Aorta (tissue), 5 donors: ENCODE results near the gene MAP2K5. TPM values are rescaled to one million over a fixed set of nuclear protein-coding genes. Genes with fewer than 3 reads are reported as not detected.

Experiments
- ATAC-seq: fragments of 200-7000 bp; cut with Tn5 transposase; one replicate; pipeline ENCODE4 v1.9.1; 2022; ENCODE audit warnings: moderate library complexity; ENCODE audit not compliant: low FRiP score
- DNase-seq, 2 donors: peaks; one replicate each; pipeline ENCODE4 v3.0.0-alpha.2; 2020
- H3K27ac ChIP-seq, 2 donors: one replicate each; pipeline ENCODE4 v1.5.1; 2013; ENCODE audit warnings: low read length in 2 of 2, mild to moderate bottlenecking in 2 of 2, moderate library complexity in 2 of 2, control low read depth in 1 of 2, inconsistent platforms in 1 of 2, low read depth in 1 of 2
- H3K27me3 ChIP-seq, 2 donors: one replicate each; pipeline ENCODE4 v1.6.1; 2013; ENCODE audit warnings: control low read depth in 1 of 2, low read length in 1 of 2, mild to moderate bottlenecking in 1 of 2, moderate library complexity in 1 of 2; ENCODE audit not compliant: insufficient read depth in 2 of 2, control insufficient read depth in 1 of 2
- H3K36me3 ChIP-seq, 2 donors: one replicate each; pipeline ENCODE4 v1.6.1; 2013; ENCODE audit warnings: control low read depth in 1 of 2, low read length in 1 of 2, mild to moderate bottlenecking in 1 of 2; ENCODE audit not compliant: insufficient read depth in 2 of 2, control insufficient read depth in 1 of 2
- H3K4me1 ChIP-seq, 2 donors: one replicate each; pipeline ENCODE4 v1.6.1; 2013; ENCODE audit warnings: low read length in 2 of 2, control low read depth in 1 of 2, mild to moderate bottlenecking in 1 of 2, moderate library complexity in 1 of 2; ENCODE audit not compliant: insufficient read depth in 2 of 2, control insufficient read depth in 1 of 2
- H3K4me3 ChIP-seq, 2 donors: one replicate each; pipeline ENCODE4 v1.5.1; 2013; ENCODE audit warnings: low read length in 2 of 2, control low read depth in 1 of 2, mild to moderate bottlenecking in 1 of 2
- H3K9me3 ChIP-seq: one replicate; pipeline ENCODE4 v1.6.1; 2013; ENCODE audit warnings: mild to moderate bottlenecking, low read length; ENCODE audit not compliant: control insufficient read depth
- WGBS, 2 donors: extraction: QIAGEN DNeasy Blood & Tissue Kit; methylation state at CpG; one replicate each; pipeline ENCODE4 v1.1.7; 2013; 5-methylcytosine and 5-hydroxymethylcytosine counted together
- intact Hi-C, 2 donors: fragments of 100-400 bp; cut with DNase I; formaldehyde crosslinking; loops; one replicate each; pipeline versions ENCODE4 v1.14.2 to v1.15.0; 2022
- polyA plus RNA-seq, 2 donors: library from polyadenylated mRNA; stranded (reverse); fragments of 200-250 nt; gene quantifications; one replicate each; pipeline ENCODE4 v1.2.3, GENCODE V29; 2013
- total RNA-seq, 2 donors: library from RNA; stranded (reverse); fragmentation: NEBNext Ultra II Directional; extraction: Animal tissue kit (Norgen Biotek cat#: 25700); gene quantifications; one replicate each; pipeline ENCODE4 v1.2.1, GENCODE V29; 2021
- donor health status: healthy with polysubstance abuse.
- donor health status: Bipolar disorder and iron deficiency.
- donor health status: DM: no; HTN: no; CAD: no.
- donor health status: DM: no; HTN: no; CAD: no.
- donor health status: DM: yes; HTN: yes; CAD: no.

Gene MAP2K5
- total and polyA plus RNA-seq, 4 donors = 7.3 to 29.2 (median 17.1) TPM

DNA sequence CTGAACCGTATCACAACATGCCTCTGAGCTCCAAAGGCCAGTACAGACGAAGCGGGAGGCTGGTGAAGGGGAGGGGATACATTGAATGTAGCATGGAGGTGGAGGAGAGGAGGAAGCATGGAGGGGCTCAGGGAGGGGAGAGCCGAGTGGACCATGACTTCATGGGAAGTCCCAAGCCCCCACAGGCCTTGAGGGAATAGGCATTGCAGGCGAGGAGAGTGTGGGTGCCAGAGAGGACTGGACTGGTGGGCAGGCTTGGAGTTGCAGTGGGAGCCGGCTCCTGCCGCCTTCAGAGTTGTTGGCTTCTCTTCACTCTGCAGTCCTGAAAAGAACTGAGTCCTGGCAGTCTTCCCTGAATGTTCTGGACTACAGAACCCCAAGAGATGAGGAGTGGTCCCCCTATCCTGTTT, 300.6 kb downstream of the MAP2K5 start:
- Histone ChIP-seq H3K9me3 (no peaks in the 10 kb centered on the region), H3K4me3 (no peak overlapping the region), H3K27ac (no peak overlapping the region), H3K4me1 (no peaks in the 10 kb centered on the region), H3K27me3 (no peaks in the 10 kb centered on the region), H3K36me3 (no peaks in the 10 kb centered on the region)
- ATAC-seq = no peak
- no peak for DNase-seq
- intact Hi-C loops = no loop called here
- WGBS, 2 donors = 92% methylated on average over 7 of the region's 7 CpGs

DNA sequence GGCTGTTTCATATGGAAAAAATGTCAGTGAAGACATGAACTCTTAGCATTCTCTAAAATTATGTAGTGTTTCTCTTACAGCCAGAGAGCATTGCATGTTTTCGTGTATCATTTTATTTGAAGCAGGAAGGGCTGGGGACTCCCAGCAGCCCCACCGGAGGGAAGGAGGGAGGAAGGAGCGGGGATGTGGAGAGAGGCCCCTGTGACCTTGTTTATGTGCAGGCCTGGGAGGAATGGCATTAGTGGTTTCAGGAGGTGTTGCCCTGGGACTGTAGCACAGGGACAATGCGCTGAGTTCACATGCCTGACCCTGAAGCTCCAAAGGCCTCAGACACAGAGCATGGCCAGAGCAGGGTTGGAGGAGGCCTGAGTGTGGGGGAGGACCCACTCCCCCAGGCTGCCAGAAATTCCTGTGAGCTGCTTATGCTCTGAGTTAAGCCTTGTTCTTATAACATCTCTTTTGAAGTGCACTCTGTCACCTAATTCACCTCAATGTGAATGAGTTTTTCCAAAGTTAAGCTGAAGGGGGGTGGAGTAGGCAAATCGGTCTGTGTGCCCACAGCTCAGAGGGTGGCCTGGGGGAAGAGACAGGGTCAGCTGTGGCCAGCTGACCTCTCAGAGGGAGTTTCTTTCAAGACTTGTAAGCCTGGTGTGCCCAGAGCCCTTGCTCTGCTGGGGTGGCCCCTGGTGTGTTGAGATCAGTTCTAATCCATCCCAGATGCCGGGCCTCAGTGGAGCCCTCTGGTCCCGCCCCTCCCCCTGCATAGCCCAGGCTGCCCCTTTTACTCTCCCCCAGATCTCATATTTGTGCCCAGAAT, 301.3 kb downstream of the MAP2K5 start:
- intact Hi-C loops = no loop called here
- ATAC-seq (no peak), DNase-seq (no peak)
- Histone ChIP-seq H3K36me3 (no peaks in the 10 kb centered on the region), H3K4me1 (no peaks in the 10 kb centered on the region), H3K4me3 (no peak overlapping the region), H3K27me3 (no peaks in the 10 kb centered on the region), H3K27ac (no peak overlapping the region), H3K9me3 (no peaks in the 10 kb centered on the region)
- WGBS, 2 donors = 93 to 94% methylated on average over 7 of the region's 7 CpGs

DNA sequence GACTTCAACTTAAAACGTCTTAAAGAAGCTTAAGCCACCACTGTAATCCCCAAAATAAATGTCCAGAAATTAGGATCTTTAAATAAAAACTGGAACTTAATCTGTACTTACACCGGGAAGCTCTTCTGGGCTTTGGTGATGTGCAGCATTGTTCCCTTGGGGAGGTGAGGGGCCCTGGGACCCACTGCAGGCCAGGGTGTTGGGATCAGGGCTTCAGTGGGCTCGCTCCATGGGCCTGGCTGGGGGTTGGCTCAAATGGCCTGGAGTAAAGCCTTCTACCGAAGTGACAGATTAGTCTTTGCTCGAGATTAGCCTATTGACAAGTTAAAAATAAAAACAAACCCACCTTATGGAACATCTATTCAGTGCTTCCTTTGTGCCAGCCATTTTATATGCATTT, 303.5 kb downstream of the MAP2K5 start:
- intact Hi-C loops = no loop called here
- no peaks in the 10 kb centered on the region for H3K27me3 ChIP-seq
- DNase-seq (peak in 1 of 2 donors; percentile 24), ATAC-seq (no peak)
- H3K36me3 ChIP-seq = no peaks in the 10 kb centered on the region
- H3K27ac ChIP-seq = no peak overlapping the region
- no peaks in the 10 kb centered on the region for H3K9me3 ChIP-seq
- H3K4me1 ChIP-seq = no peaks in the 10 kb centered on the region
- no peak overlapping the region for H3K4me3 ChIP-seq
- 91 to 94% methylated on average over 5 of the region's 5 CpGs for WGBS, 2 donors

DNA sequence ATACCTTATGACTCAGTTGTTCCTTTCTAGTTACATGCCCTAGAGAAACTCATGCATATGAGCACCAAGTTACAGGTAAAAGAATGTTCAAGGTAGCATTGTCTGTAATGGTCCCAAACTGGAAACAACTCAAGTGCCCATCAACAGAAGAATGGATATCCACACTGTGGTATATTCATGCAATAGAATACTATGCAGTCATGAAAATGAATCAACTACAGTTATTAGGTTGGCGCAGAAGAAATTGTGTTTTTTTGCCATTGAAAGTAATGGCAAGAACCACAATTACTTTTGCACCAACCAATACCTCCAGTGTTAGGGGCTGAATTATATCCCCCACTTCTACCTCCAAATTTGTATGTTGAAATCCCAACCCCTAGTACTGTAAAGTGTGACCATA, 307.0 kb downstream of the MAP2K5 start:
- intact Hi-C loops = no loop called here
- H3K9me3 ChIP-seq = no peaks in the 10 kb centered on the region
- H3K27me3 ChIP-seq = no peaks in the 10 kb centered on the region
- DNase-seq (no peak), ATAC-seq (no peak)
- no peaks in the 10 kb centered on the region for H3K36me3 ChIP-seq
- H3K4me3 ChIP-seq = no peak overlapping the region
- H3K4me1 ChIP-seq = no peaks in the 10 kb centered on the region
- 99 to 100% methylated on average over 1 of the region's 1 CpG for WGBS, 2 donors
- H3K27ac ChIP-seq = no peak overlapping the region

GRCh38 chr15:67850336-67850735, 307.8 kb downstream of the MAP2K5 start:
- no peaks in the 10 kb centered on the region for H3K9me3 ChIP-seq
- no peak overlapping the region for H3K4me3 ChIP-seq
- intact Hi-C loops = no loop called here
- no peaks in the 10 kb centered on the region for H3K36me3 ChIP-seq
- 63 to 68% methylated on average over 7 of the region's 7 CpGs for WGBS, 2 donors
- ATAC-seq (no peak), DNase-seq (no peak)
- no peaks in the 10 kb centered on the region for H3K4me1 ChIP-seq
- H3K27ac ChIP-seq = no peak overlapping the region
- H3K27me3 ChIP-seq = no peaks in the 10 kb centered on the region

- Histone ChIP-seq H3K36me3 (no peaks in the 10 kb centered on the region), H3K4me3 (no peak overlapping the region), H3K27me3 (no peaks in the 10 kb centered on the region), H3K27ac (no peak overlapping the region), H3K4me1 (no peaks in the 10 kb centered on the region), H3K9me3 (no peaks in the 10 kb centered on the region)
- intact Hi-C loops = no loop called here
- DNase-seq = no peak
- ATAC-seq = no peak
- WGBS, 2 donors = 65 to 75% methylated on average over 4 of the region's 4 CpGs
Observed at GRCh38 chr15:67850994-67851571, 308.6 kb downstream of the MAP2K5 start.

DNA sequence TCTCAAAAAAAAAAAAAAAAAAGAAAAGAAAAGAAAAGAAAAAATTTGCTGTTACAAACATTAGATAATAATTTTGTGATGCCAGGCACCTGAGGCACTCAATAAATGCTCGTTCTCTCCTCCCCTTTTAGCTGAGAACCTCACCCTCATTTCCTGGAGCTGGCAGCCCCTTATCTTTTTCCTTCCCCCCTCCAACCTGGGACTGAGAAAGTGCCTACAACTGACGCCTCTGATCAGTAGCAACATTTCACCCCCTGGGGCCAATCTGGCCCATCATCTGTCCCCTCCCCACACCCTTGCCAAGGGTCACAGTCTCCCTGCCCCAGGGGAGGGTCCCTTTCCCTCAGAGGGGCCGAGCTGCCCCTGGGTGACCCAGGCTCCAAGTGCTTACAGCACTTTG, 309.9 kb downstream of the MAP2K5 start:
- WGBS, 2 donors = 81 to 87% methylated on average over 3 of the region's 3 CpGs
- no peak overlapping the region for H3K4me3 ChIP-seq

DNA sequence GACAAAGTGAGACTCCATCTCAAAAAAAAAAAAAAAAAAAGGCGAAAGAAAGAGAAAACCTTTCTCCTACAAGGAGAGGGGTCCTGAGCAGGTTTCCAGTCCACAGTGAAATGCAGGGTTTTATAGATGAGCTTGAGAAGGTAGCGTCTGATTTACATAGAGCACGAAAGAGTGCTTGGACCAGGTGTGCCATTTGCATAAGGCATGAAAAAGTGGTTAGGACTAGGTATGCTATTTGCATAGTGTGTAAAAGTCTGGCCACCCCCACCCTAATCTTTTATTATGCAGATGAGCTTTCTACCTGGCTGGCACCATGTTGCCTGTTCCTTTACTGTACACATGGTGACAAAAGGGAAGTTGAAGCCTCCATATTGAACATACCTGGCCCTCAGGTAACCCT, 311.0 kb downstream of the MAP2K5 start:
- Histone ChIP-seq H3K36me3 (no peaks in the 10 kb centered on the region), H3K4me3 (no peak overlapping the region), H3K4me1 (no peaks in the 10 kb centered on the region), H3K27ac (no peak overlapping the region), H3K27me3 (no peaks in the 10 kb centered on the region), H3K9me3 (no peaks in the 10 kb centered on the region)
- intact Hi-C loops = no loop called here
- ATAC-seq = no peak
- WGBS, 2 donors = 88 to 90% methylated on average over 3 of the region's 3 CpGs
- peak in 1 of 2 donors; percentile 15 for DNase-seq

More for the DNA sequence above, 309.9 kb downstream of the MAP2K5 start:
- no peaks in the 10 kb centered on the region for H3K4me1 ChIP-seq
- H3K9me3 ChIP-seq = no peaks in the 10 kb centered on the region
- intact Hi-C loops = no loop called here
- DNase-seq = no peak
- no peaks in the 10 kb centered on the region for H3K36me3 ChIP-seq
- no peak for ATAC-seq
- H3K27ac ChIP-seq = no peak overlapping the region
- H3K27me3 ChIP-seq = no peaks in the 10 kb centered on the region

DNA sequence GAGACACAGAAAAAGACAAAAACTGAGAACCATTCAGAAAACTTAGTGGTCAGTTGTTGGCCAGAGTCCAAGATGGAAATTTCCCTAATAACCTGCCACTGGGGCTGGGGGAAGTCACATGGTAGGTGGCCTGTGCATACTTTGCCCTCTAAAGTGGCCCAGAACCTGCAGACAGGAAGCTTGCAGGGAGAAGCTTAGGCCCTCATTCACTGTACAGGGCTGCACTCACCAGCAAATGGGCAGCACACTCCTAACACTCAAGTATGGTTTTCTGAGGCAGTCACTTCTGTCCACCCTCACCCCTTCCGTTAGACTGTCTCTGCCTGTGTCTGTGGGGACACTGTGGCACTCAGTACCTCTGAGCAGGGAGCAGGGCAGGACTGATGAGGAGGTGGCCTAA, 311.9 kb downstream of the MAP2K5 start:
- H3K27me3 ChIP-seq = no peaks in the 10 kb centered on the region
- DNase-seq (no peak), ATAC-seq (no peak)
- no peak overlapping the region for H3K27ac ChIP-seq
- 91 to 94% methylated on average over 1 of the region's 1 CpG for WGBS, 2 donors
- no peaks in the 10 kb centered on the region for H3K9me3 ChIP-seq
- H3K4me3 ChIP-seq = no peak overlapping the region
- intact Hi-C loops = no loop called here
- H3K4me1 ChIP-seq = no peaks in the 10 kb centered on the region
- no peaks in the 10 kb centered on the region for H3K36me3 ChIP-seq
